HG02943 (cell line): ENCODE data around the gene CHST13.
"Not testable (repeated sequence)": the region's sequence is repeated elsewhere in the genome, so short reads cannot be mapped to it uniquely, and the experiment has no call there.

Source experiments
- ATAC-seq: cut with Tn5 transposase; IDR thresholded peaks from one replicate; pipeline ENCODE4 v1.9.1; 2021; ENCODE audit warnings: mild to moderate bottlenecking, low read depth, moderate library complexity; ENCODE audit not compliant: unreplicated experiment

Gene CHST13

DNA sequence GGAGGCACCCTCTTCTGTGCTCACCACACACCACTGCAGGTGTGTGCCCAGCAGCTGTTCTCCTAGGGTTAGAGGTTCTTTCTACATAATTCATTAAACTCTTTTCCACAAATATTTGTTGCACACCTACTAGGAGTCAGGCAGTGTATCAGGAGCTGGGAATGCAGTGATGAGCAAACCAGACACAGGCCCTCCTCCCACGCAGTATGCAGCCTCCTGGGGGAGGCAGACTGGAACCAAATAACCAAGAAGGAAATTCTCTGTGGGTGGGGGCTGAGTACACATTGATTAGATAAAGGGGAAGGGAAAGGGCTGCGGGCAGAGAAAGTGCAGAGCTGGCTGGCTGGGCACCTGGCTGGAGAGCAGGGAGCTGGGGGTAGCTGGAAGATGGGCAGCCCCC is 53.3 kb downstream of the CHST13 start:
- ATAC-seq: no peak

DNA sequence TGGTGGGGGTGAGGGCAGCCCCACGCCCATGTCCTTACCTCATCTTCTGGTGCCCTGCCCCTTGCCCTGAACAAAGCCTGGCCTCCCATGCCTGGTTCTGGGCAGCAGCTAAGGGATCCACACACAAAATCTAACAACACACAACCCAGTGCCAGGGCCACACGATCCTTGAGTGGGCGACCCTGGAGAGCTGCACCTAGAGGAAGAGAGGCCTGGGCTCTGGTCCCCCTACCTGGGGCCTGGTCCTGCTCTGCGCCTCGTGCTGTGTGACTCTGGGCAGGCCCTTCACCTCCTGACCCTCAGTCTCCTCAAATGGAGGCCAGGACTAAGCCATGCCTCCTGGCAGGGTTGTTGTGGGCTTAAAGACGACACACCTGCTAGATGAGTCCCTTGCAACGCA is 54.7 kb downstream of the CHST13 start:
- ATAC-seq: no peak

DNA sequence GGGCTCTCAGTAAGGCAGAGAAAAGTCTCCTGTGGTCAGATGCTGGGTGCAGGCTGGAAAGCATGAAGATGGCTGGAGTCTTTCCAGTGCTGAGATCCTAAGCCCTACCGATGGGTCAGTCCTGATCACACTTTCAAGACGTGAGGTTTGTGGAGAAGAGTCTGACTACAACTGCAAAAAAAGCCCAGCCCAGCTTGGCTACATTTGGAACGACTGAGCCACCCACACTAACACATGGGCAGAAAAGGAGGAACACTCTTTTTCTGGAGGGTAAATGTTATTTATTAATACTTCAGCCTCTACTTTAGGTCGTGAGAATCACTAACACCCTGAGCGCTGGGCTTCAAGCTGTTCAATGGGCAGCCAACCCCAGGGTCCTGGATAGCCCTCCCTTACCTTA is 56.8 kb downstream of the CHST13 start:
- ATAC-seq: no peak

DNA sequence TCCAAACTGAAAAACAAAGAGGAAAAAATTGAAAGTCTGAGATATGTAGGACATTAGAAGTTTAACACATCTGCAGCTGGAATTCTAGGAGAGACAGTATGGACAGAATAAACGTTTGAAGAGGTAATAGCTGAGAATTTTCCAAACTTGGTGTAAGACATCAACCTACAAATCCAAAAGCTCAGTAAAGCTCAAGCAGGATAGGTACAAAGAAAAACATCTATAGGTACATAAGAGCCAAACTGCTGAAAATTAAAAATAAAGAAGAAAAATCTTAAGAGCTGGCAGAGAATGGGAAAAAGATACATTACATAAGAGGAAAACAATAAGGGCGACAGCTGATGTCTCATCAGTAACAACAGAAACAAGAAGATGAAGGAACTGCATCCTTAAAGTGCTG is 57.6 kb downstream of the CHST13 start:
- no peak for ATAC-seq

DNA sequence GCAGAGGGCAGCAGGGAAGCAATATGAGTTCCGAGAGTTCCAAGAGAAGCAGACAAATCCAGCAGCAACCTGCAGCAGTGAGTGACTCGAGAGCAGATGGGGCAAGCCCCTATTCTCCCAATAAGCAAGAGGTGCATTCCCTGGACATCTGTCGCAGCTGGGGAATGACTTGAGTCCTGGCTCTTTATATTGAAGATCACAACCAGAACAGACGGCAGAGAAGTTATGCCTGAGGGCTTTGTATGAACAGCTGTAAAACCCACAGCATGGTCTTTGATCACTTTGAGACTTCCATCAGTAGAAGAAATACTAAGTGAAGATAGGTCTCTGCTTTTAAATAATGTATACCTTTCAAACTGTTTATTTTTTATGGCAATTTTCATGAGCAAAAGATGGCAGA is 58.4 kb downstream of the CHST13 start:
- no peak for ATAC-seq

DNA sequence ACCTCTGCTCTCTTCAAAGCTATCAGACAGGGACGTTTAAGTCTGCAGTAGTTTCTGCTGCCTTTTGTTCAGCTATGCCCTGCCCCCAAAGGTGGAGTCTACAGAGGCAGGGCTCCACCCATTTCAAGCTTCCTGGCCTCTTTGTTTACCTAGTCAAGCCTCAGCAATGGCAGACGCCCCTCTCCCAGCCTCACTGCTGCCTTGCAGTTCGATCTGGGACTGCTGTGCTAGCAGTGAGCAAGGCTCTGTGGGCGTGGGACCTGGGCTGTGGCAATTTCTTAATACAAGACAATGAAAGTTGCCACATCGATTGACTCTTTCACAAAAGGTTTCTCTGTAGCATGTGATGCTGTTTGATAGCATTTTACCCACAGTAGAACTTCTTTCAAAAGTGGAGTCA is 67.6 kb downstream of the CHST13 start:
- ATAC-seq: not testable (repeated sequence)
